HG03558 (cell line): Measurements from ENCODE around the gene SH3BP2.

Source experiments
- ATAC-seq: cut with Tn5 transposase; IDR thresholded peaks from one replicate; pipeline ENCODE4 v1.9.1; 2021; ENCODE audit warnings: moderate number of reproducible peaks; ENCODE audit not compliant: unreplicated experiment; ENCODE audit errors: extremely low read depth

SH3BP2 gene

GRCh38 chr4:2830632-2831610 is 38.0 kb downstream of the SH3BP2 start:
- no peak for ATAC-seq

GRCh38 chr4:2831611-2832308 is 38.9 kb downstream of the SH3BP2 start:
- ATAC-seq: no peak

- ATAC-seq: no peak
Measured at GRCh38 chr4:2832309-2832980, 39.6 kb downstream of the SH3BP2 start.

- no peak for ATAC-seq
Measured at GRCh38 chr4:2832981-2833670, 40.2 kb downstream of the SH3BP2 start.

- no peak for ATAC-seq
Measured at GRCh38 chr4:2833671-2834000, 40.8 kb downstream of the SH3BP2 start.

GRCh38 chr4:2834001-2834921 is 41.4 kb downstream of the SH3BP2 start:
- ATAC-seq: no peak

- ATAC-seq: no peak
Measured at GRCh38 chr4:2835978-2836377, 43.1 kb downstream of the SH3BP2 start.

- no peak for ATAC-seq
Measured at GRCh38 chr4:2836391-2836859, 43.5 kb downstream of the SH3BP2 start.

- ATAC-seq: no peak
Measured at GRCh38 chr4:2837110-2837903, 44.4 kb downstream of the SH3BP2 start.

GRCh38 chr4:2837904-2838496 is 45.1 kb downstream of the SH3BP2 start:
- ATAC-seq: no peak

- no peak for ATAC-seq
Measured at GRCh38 chr4:2839060-2839459, 46.2 kb downstream of the SH3BP2 start.

GRCh38 chr4:2842687-2843262 is 49.9 kb downstream of the SH3BP2 start:
- ATAC-seq: no peak

- ATAC-seq: peak; percentile 60
Measured at GRCh38 chr4:2843263-2843940, 50.5 kb downstream of the SH3BP2 start, which contains the start of gene ADD1. TSS of gene ADD1 (plus strand) at chr4:2843844. CDS start at chr4:2875916, 32,072 bp downstream.

GRCh38 chr4:2843941-2844584 is 51.2 kb downstream of the SH3BP2 start:
- ATAC-seq: no peak

GRCh38 chr4:2846172-2846571 is 53.3 kb downstream of the SH3BP2 start:
- no peak for ATAC-seq

- no peak for ATAC-seq
Measured at GRCh38 chr4:2847302-2847871, 54.5 kb downstream of the SH3BP2 start.
